ES-I3 (cell line): ENCODE measurements around the gene AFG3L2.

ENCODE experiments used
- H3K36me3 ChIP-seq: 2 replicates; pipeline ENCODE4 v1.6.1; 2013; ENCODE audit warnings: mild to moderate bottlenecking, low read length, control low read depth, moderate library complexity; ENCODE audit not compliant: insufficient read depth
- H3K4me1 ChIP-seq: 2 replicates; pipeline ENCODE4 v1.6.1; 2013; ENCODE audit warnings: mild to moderate bottlenecking, control low read depth, low read length; ENCODE audit not compliant: insufficient read depth
- H3K9ac ChIP-seq: 2 replicates; pipeline ENCODE4 v1.6.1; 2013; ENCODE audit warnings: low read depth, mild to moderate bottlenecking, low read length, moderate library complexity
- H3K9me3 ChIP-seq: 2 replicates; pipeline ENCODE4 v1.6.1; 2013; ENCODE audit warnings: mild to moderate bottlenecking, low read length, moderate library complexity; ENCODE audit not compliant: control insufficient read depth, insufficient read depth

The AFG3L2 gene

GRCh38 chr18:12406371-12407111, 29.5 kb upstream of the AFG3L2 start:
- H3K4me1 ChIP-seq, result 0 out of 2 replicates have a peak, but pooled peaks cover under 1% of the 10 kb centered on the region
- H3K9ac ChIP-seq, result no peak overlapping the region
- no peaks in the 10 kb centered on the region for H3K9me3 ChIP-seq
- no peaks in the 10 kb centered on the region for H3K36me3 ChIP-seq

- Histone ChIP-seq H3K9me3 (no peaks in the 10 kb centered on the region), H3K36me3 (no peaks in the 10 kb centered on the region), H3K9ac (no peak overlapping the region), H3K4me1 (0 out of 2 replicates have a peak, but pooled peaks cover 3% of the 10 kb centered on the region)
Observed at GRCh38 chr18:12405066-12405465, 28.0 kb upstream of the AFG3L2 start.

- no peaks in the 10 kb centered on the region for H3K36me3 ChIP-seq
Observed at GRCh38 chr18:12403601-12404506, 26.8 kb upstream of the AFG3L2 start.

GRCh38 chr18:12401881-12402280, 24.9 kb upstream of the AFG3L2 start:
- H3K9ac ChIP-seq, result no peak overlapping the region
- 0 out of 2 replicates have a peak, but pooled peaks cover 3% of the 10 kb centered on the region for H3K4me1 ChIP-seq
- no peaks in the 10 kb centered on the region for H3K9me3 ChIP-seq
- no peaks in the 10 kb centered on the region for H3K36me3 ChIP-seq

More at GRCh38 chr18:12403601-12404506, 26.8 kb upstream of the AFG3L2 start:
- Histone ChIP-seq H3K9me3 (no peaks in the 10 kb centered on the region), H3K4me1 (0 out of 2 replicates have a peak, but pooled peaks cover 3% of the 10 kb centered on the region), H3K9ac (no peak overlapping the region)

- Histone ChIP-seq H3K4me1 (peaks cover 7% of the 10 kb centered on the region; the same call in 1 of the 2 replicates), H3K9me3 (no peaks in the 10 kb centered on the region), H3K36me3 (no peaks in the 10 kb centered on the region), H3K9ac (no peak overlapping the region)
Observed at GRCh38 chr18:12399231-12399630, 22.2 kb upstream of the AFG3L2 start.

- no peaks in the 10 kb centered on the region for H3K36me3 ChIP-seq
- no peaks in the 10 kb centered on the region for H3K9me3 ChIP-seq
- H3K4me1 ChIP-seq, result peaks cover 7% of the 10 kb centered on the region; the same call in 1 of the 2 replicates
- H3K9ac ChIP-seq, result no peak overlapping the region
Observed at GRCh38 chr18:12398625-12399024, 21.6 kb upstream of the AFG3L2 start.

GRCh38 chr18:12397793-12398192, 20.8 kb upstream of the AFG3L2 start:
- no peaks in the 10 kb centered on the region for H3K36me3 ChIP-seq
- no peaks in the 10 kb centered on the region for H3K9me3 ChIP-seq
- H3K9ac ChIP-seq, result no peak overlapping the region
- peaks cover 7% of the 10 kb centered on the region; the same call in 1 of the 2 replicates for H3K4me1 ChIP-seq

GRCh38 chr18:12397254-12397653, 20.2 kb upstream of the AFG3L2 start:
- H3K4me1 ChIP-seq, result peaks cover 7% of the 10 kb centered on the region; the same call in 1 of the 2 replicates
- H3K9ac ChIP-seq, result no peak overlapping the region
- no peaks in the 10 kb centered on the region for H3K9me3 ChIP-seq
- H3K36me3 ChIP-seq, result no peaks in the 10 kb centered on the region

GRCh38 chr18:12394428-12394827, 17.4 kb upstream of the AFG3L2 start:
- peaks cover 5% of the 10 kb centered on the region; the same call in 1 of the 2 replicates for H3K4me1 ChIP-seq
- no peak overlapping the region for H3K9ac ChIP-seq
- H3K9me3 ChIP-seq, result no peaks in the 10 kb centered on the region
- no peaks in the 10 kb centered on the region for H3K36me3 ChIP-seq

GRCh38 chr18:12393998-12394397, 17.0 kb upstream of the AFG3L2 start:
- Histone ChIP-seq H3K36me3 (no peaks in the 10 kb centered on the region), H3K4me1 (peaks cover 5% of the 10 kb centered on the region; the same call in 1 of the 2 replicates), H3K9me3 (no peaks in the 10 kb centered on the region), H3K9ac (no peak overlapping the region)

GRCh38 chr18:12393510-12393909, 16.5 kb upstream of the AFG3L2 start:
- H3K4me1 ChIP-seq, result peaks cover 5% of the 10 kb centered on the region; the same call in 1 of the 2 replicates
- H3K36me3 ChIP-seq, result no peaks in the 10 kb centered on the region
- no peaks in the 10 kb centered on the region for H3K9me3 ChIP-seq
- H3K9ac ChIP-seq, result no peak overlapping the region

- Histone ChIP-seq H3K36me3 (no peaks in the 10 kb centered on the region), H3K9me3 (no peaks in the 10 kb centered on the region), H3K4me1 (peaks cover 5% of the 10 kb centered on the region; the same call in 1 of the 2 replicates), H3K9ac (no peak overlapping the region)
Observed at GRCh38 chr18:12391487-12392165, 14.6 kb upstream of the AFG3L2 start.

GRCh38 chr18:12388442-12388841, 11.4 kb upstream of the AFG3L2 start:
- no peak overlapping the region for H3K9ac ChIP-seq
- no peaks in the 10 kb centered on the region for H3K9me3 ChIP-seq
- H3K36me3 ChIP-seq, result no peaks in the 10 kb centered on the region
- no peaks in the 10 kb centered on the region for H3K4me1 ChIP-seq

GRCh38 chr18:12384261-12384660, 7.2 kb upstream of the AFG3L2 start:
- Histone ChIP-seq H3K9ac (no peak overlapping the region), H3K36me3 (no peaks in the 10 kb centered on the region), H3K9me3 (no peaks in the 10 kb centered on the region), H3K4me1 (no peaks in the 10 kb centered on the region)
